Upper lobe of left lung (tissue), 4 donors: ENCODE measurements around the gene OTUD4.

Experiments used
- CTCF ChIP-seq, 6 experiments: fragments of 450-650 bp in 4 of 6; fragments of 200-600 bp in 2 of 6; sonication (generic) in 2 of 6; IDR thresholded peaks; one replicate each; pipeline ENCODE4 v1.5.1; 2016 to 2019; ENCODE audit warnings: antibody characterized with exemption in 6 of 6
- EP300 ChIP-seq, 4 donors: sonication (generic); formaldehyde crosslinking; IDR thresholded peaks; one replicate each; pipeline ENCODE4 v1.5.1; 2017; ENCODE audit warnings: antibody characterized with exemption in 4 of 4, control low read depth in 2 of 4
- POLR2AphosphoS5 ChIP-seq, 2 donors: sonication (generic); formaldehyde crosslinking; IDR thresholded peaks; one replicate each; pipeline ENCODE4 v1.5.1; 2017; ENCODE audit warnings: antibody characterized with exemption in 2 of 2

- TF ChIP-seq CTCF (IDR thresholded peaks at IDR 0.05): no peak
- no peak for TF ChIP-seq POLR2AphosphoS5 (IDR thresholded peaks at IDR 0.05)
- TF ChIP-seq EP300 (IDR thresholded peaks at IDR 0.05): no peak
Measured at GRCh38 chr4:145171911-145172310, 8.5 kb downstream of the OTUD4 start.
